GM19324 (cell line): ENCODE results near the gene HMG20B.
"Not testable (repeated sequence)": the region's sequence is repeated elsewhere in the genome, so short reads cannot be mapped to it uniquely, and the experiment has no call there.

Experiments
- ATAC-seq: cut with Tn5 transposase; IDR thresholded peaks from one replicate; pipeline ENCODE4 v1.9.1; 2021; ENCODE audit warnings: mild to moderate bottlenecking, moderate library complexity; ENCODE audit not compliant: unreplicated experiment, low FRiP score

Gene HMG20B

GRCh38 chr19:3578390-3578789 lies 5.6 kb downstream of the HMG20B start:
- ATAC-seq = no peak

DNA sequence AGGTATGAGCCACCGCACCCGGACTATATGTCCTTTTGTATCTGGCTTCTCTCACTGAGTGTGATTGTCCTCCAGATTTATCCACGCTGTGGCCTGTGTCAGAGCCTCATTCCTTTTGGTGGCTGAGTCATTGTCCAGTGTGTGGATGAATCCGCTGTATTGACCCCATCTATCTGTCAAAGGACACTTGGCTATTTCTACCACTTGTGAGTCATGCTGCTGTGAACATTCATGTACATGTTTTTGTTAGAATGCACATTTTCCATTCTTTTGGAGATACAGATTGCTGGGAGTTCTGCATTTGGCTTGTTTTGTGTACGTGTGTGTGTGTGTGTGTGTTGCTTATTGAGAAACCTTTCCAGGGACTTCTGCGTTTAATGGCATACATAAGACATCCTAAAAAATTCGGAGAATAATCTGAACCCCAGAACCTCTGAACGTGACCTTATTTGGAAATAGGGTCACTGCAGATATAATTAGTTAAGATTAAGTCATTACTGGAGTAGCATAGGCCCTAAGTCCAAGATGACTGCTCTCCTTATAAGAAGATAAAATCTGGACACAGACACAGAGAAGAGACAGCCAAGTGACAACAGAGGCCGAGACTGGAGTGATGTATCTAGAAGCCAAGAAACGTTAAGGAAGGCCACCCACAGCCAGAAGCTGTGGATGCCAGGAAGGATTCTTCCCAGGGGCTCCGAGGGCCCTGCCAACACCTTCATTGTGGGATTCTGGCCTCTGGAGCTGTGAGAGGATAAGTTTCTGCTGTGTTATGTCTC lies 7.6 kb downstream of the HMG20B start:
- no peak for ATAC-seq

DNA sequence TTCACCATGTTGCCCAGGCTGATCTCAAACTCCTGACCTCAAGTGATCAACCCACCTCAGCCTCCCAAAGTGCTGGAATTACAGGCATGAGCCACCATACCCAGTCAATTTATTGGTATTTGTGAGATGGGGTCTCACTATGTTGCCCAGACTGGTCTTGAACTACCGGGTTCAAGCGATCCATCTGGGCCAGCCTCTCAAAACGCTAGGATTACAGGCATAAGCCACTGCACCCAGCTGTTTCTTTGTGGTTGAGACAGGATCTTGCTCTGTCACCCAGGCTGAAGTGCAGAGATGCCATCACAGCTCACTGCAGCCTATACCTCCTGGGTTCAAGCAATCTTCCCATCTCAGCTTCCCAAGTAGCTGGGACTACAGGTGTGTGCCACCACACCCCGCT lies 9.0 kb downstream of the HMG20B start:
- ATAC-seq = not testable (repeated sequence)

- ATAC-seq = not testable (repeated sequence)
Observed at GRCh38 chr19:3584036-3584802, 11.5 kb downstream of the HMG20B start.

DNA sequence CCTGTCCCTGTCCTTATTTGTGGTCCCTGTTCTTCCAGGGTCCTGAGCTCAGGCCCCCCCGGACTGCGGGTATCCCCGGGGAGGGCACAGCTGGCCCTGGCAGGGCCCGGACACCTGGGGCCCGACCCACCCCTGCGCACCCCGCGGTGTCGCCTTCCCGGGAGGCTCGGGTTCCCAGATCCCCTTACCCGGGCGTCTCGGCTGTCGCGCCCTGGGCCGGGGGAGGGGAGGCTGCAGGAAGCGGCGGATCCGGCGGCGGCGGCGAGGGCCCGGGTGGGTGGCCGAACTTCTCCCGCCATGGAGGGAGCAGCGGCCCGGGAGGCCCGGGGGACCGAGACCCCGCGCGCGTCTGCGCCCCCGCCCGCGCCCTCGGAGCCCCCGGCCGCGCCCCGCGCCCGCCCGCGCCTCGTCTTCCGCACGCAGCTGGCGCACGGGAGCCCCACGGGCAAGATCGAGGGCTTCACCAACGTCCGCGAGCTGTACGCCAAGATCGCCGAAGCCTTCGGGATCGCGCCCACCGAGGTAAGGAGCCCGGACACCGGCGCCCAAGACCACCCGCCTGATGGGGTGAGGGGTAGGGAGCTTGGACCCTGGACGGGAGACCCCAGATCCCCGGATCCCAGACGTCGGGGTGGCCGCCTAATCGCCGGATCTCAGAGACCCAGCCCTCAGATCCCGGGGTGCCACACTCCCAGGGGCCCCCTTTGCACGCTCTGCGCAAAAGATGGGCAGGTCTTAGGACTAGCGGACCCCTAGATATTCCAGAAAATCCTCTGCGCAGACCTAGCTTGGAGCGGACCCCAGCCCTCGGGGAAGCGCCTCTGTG lies 12.8 kb downstream of the HMG20B start, which contains the start of gene GIPC3:
TSS of gene GIPC3 (plus strand) at position 178 of the 826 bp plus-strand sequence. CDS start at position 298, 120 bp downstream.
- no peak for ATAC-seq

GRCh38 chr19:3586127-3586626 lies 13.4 kb downstream of the HMG20B start:
- ATAC-seq = no peak

DNA sequence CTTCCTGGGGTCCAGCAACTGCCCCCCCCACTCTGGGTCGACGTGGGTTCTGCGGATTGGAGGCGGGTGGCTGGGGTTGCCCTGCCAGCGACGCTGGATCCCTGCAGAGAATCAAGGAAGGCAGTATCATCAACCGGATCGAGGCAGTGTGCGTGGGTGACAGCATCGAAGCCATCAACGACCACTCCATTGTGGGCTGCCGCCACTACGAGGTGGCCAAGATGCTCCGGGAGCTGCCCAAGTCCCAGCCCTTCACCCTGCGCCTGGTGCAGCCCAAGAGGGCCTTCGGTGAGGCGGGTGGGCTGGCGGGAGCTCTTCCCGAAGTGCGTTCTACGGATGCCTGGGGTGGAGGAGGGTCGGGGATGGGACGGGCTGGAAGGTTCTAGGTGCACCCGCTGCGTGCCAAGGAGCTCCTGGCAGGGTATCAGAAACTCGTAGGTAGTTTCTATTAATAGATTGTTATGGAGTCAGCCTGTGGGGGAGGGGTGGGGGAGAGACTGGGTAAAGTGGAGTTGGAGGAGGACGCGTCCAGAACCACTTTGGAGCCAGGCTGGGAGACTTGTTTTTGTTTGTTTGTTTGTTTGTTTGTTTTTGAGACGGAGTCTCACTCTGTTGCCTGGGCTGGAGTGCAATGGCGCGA lies 14.1 kb downstream of the HMG20B start:
- ATAC-seq = no peak

DNA sequence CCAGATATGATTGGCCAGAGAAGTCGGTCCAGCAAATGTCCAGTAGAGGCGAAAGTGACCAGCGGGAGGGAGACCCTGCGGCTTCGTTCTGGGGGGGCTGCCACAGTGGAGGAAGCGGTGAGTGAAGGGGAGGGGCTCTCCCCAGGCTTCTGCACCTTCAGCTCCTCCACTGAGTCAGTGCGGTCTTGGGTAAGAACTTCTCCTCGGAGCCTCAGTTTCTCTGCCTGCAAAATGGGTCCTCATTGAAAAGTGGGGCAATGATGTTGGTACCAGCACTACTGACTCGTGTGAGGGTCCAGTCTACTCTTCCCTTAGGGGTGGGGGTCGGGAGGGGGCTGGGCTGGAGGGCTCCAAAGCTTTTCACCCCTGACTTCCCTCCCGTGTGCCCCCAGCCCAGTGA lies 16.7 kb downstream of the HMG20B start:
- ATAC-seq = no peak

GRCh38 chr19:3589949-3590348 lies 17.2 kb downstream of the HMG20B start:
- no peak for ATAC-seq

GRCh38 chr19:3590991-3591659 lies 18.4 kb downstream of the HMG20B start:
- no peak for ATAC-seq

DNA sequence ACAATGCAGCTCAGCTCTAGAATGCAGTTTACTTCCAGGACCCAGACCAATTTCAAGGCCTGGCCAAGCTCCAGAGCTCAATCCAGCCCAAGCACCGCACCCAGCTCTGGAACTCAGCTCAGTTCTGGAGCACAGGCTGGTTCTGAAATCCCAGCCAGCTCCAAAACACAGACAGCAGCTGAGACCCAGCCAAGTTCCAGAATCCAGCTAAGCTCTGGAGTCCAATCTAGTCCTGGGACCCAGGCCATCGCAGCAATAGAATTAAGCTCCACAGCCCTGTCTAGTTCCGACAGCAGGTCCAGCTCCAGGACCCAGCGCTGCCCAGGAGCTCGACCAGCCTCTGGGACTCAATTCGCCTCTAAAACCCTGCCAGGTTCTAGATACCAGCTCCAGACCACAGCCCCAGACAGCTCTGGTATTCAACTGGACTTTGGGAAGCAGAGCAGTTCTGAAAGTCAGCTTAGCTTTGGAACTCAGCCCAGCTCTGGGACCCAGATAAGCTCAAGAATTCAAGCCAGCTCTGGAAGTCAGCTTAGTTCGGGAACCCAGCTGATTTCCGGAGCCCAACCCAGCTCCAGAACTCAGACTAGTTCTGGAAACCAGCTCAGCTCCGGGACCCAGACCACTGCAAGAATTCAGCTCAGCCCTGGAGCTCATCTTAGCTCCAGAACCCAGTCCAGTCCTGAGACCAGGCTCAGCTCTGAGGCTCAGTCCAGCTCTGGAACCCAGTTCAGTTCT lies 19.3 kb downstream of the HMG20B start:
- ATAC-seq = no peak

DNA sequence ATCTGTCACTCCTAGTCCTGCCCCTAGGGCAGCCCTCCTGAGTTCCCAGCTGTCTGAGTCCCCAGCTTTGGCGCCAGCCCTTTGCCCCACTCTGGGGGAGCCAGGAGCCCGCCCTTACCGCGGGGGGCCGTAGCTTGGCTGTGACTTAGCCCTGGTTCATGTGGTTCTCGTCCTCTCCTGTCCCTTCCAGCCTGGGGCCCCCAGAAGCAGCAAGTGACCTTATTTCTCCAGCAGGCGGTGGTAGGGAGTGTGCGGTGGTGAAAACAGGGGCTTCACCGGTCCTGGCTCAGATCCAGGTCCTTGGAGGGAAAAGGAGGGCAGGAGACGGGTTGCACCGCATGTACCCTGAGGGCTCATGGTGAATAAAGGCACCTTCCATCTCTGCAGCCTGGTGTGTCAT lies 20.4 kb downstream of the HMG20B start:
- no peak for ATAC-seq

DNA sequence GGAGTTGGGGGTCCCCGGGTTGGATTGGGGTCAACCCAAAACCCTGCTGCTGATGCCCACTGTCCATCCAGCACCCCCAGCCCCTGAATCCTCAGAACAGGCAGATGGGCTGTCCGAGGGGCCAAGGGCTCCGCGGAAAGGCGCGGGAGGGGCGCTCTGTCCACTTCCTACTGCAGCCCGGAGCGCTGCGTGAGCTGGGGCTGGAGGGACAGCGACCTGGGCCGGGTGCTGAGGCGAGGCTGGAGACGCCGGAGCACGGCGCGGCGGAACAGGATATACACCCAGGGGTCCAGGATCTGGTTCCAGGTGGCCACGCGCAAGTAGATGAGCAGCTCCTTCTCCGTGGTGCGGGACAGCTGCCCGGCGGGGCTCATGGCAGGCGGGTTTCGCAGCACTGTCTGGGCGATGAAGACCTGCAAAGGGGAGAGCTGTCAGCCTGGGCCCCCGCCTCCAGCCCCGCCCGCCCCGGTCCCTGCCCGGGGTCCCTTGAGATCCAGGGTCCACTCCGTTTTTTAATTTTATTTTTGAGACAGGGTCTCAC lies 22.8 kb downstream of the HMG20B start:
- ATAC-seq = no peak

DNA sequence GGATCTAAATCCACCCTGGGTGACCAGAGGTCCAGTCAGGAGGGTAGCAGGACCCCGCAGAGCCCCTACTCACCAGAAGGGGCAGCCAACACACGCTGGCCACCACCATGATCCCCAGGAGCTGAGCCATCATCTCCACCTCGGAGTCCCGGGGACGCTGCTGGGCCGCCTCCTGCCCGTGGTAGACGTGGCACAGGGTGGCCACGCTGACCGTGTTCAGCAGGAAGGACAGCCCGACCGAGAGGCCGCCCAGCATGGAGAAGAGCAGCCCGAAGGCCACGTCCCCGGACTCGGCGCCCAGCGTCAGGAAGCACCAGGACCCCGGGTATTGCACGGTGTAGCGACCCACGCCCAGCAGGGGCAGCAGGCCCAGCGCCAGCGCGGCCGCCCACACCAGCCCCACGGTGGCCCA lies 27.0 kb downstream of the HMG20B start:
- ATAC-seq = no peak

- ATAC-seq = no peak
Observed at GRCh38 chr19:3601021-3601420, 28.3 kb downstream of the HMG20B start.

DNA sequence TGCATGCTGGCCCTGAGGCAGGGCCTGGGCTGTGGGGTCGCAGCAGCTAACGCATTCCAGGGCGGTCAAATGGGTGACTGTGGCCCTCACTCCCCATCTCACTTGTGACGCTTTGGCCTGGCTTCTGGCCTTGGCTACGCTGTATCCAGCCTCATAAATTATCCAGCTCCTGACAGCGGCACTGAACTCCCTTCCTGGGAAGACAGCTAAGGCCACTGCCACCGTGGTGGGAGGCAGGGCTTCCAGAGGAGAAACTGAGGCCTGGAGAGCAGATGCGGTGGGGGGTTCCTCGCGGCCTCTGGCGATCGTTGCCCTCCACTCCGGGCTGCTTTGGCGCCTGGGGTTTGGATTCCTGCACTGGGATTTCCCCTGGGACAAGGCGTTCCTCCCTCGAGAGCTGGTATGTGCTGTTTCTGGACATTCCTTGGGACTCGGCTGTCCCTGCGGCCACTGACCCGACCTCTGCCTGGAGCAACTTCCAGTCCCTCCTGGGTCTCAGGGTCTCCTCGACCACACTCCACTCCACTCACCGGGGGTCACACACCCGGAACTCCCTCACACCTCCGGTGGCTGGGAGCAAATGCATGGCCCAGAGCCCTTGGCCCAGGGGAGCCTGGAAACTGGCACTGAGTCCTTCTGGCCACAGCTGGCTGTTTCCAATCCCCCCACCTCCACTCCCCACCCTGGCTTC lies 30.5 kb downstream of the HMG20B start:
- ATAC-seq = no peak

GRCh38 chr19:3604227-3604986 lies 31.7 kb downstream of the HMG20B start:
- no peak for ATAC-seq

GRCh38 chr19:3604987-3605343 lies 32.2 kb downstream of the HMG20B start:
- no peak for ATAC-seq
